AG09309 (cell line): ENCODE measurements around the gene TRABD2B.

Experiments
- DNase-seq: peaks from one replicate; pipeline ENCODE4 v3.0.0-alpha.2; 2010; ENCODE audit warnings: low read depth
- H3K4me3 ChIP-seq: 2 replicates; pipeline ENCODE4 v1.5.1; 2011; ENCODE audit warnings: mild to moderate bottlenecking, low read depth, low read length, moderate library complexity; ENCODE audit not compliant: control insufficient read depth
- CTCF ChIP-seq: IDR thresholded peaks from 2 replicates; pipeline ENCODE4 v1.5.1; 2011; ENCODE audit warnings: mild to moderate bottlenecking, low read depth, low read length, inconsistent platforms; ENCODE audit not compliant: insufficient read depth, control insufficient read depth; ENCODE audit errors: missing control alignments

The TRABD2B gene

GRCh38 chr1:47853852-47854251, 143.3 kb downstream of the TRABD2B start:
- no peak overlapping the region for H3K4me3 ChIP-seq
- no peak for DNase-seq
- TF ChIP-seq CTCF: no peak

GRCh38 chr1:47853059-47853458, 144.1 kb downstream of the TRABD2B start:
- no peak for DNase-seq
- no peak for TF ChIP-seq CTCF
- H3K4me3 ChIP-seq: no peak overlapping the region

GRCh38 chr1:47852006-47852718, 145.0 kb downstream of the TRABD2B start:
- no peak for TF ChIP-seq CTCF
- no peak for DNase-seq
- no peak overlapping the region for H3K4me3 ChIP-seq

- TF ChIP-seq CTCF: no peak
- H3K4me3 ChIP-seq: no peak overlapping the region
- DNase-seq: no peak
Observed at GRCh38 chr1:47850451-47850850, 146.7 kb downstream of the TRABD2B start.

GRCh38 chr1:47849591-47850261, 147.5 kb downstream of the TRABD2B start:
- TF ChIP-seq CTCF: no peak
- H3K4me3 ChIP-seq: no peak overlapping the region
- no peak for DNase-seq

- DNase-seq: no peak
- H3K4me3 ChIP-seq: no peak overlapping the region
- no peak for TF ChIP-seq CTCF
Observed at GRCh38 chr1:47849005-47849521, 148.1 kb downstream of the TRABD2B start.
